Kidney (tissue), 14 donors: ENCODE results near the gene ZNF362. TPM values are rescaled to one million over a fixed set of nuclear protein-coding genes. Genes with fewer than 3 reads are reported as not detected.

ENCODE experiments used
- DNase-seq, 5 donors: peaks; one replicate each; pipeline ENCODE4 v3.0.0-alpha.2; 2013 to 2020
- FAIRE-seq: peaks from 2 replicates; lab custom pipeline; 2012; peaks lifted over from hg19 to GRCh38; lab: Jason Lieb, UNC
- H3K27ac ChIP-seq, 2 donors: one replicate each; pipeline ENCODE4 v1.7.0; 2013; ENCODE audit warnings: low read depth in 2 of 2, low read length in 2 of 2, inconsistent platforms in 1 of 2
- H3K27me3 ChIP-seq: one replicate; pipeline ENCODE4 v1.7.1; 2013; ENCODE audit warnings: low read length, inconsistent platforms; ENCODE audit not compliant: control insufficient read depth, insufficient read depth
- H3K36me3 ChIP-seq, 3 donors: one replicate each; pipeline versions ENCODE4 v1.7.0 to v1.7.1; 2013; ENCODE audit warnings: low read length in 3 of 3, control low read depth in 1 of 3, inconsistent platforms in 1 of 3; ENCODE audit not compliant: insufficient read depth in 3 of 3, control insufficient read depth in 2 of 3
- H3K4me1 ChIP-seq, 3 donors: one replicate each; pipeline versions ENCODE4 v1.7.0 to v1.7.1; 2013; ENCODE audit warnings: low read length in 3 of 3, inconsistent platforms in 1 of 3, low read depth in 1 of 3; ENCODE audit not compliant: control insufficient read depth in 2 of 3, insufficient read depth in 2 of 3
- H3K4me3 ChIP-seq, 3 donors: one replicate each; pipeline versions ENCODE4 v1.7.0 to v1.8.1; 2013; ENCODE audit warnings: low read length in 3 of 3, control low read depth in 1 of 3, inconsistent platforms in 1 of 3
- H3K9ac ChIP-seq, 3 donors: one replicate each; pipeline versions ENCODE4 v1.7.0 to v1.7.1; 2013; ENCODE audit warnings: low read length in 3 of 3, control low read depth in 1 of 3, inconsistent platforms in 1 of 3
- H3K9me3 ChIP-seq, 3 donors: one replicate each; pipeline versions ENCODE4 v1.7.0 to v1.7.1; 2013; ENCODE audit warnings: low read length in 3 of 3, control low read depth in 1 of 3, inconsistent platforms in 1 of 3; ENCODE audit not compliant: control insufficient read depth in 2 of 3, insufficient read depth in 1 of 3
- intact Hi-C: fragments of 100-400 bp; cut with DNase I; formaldehyde crosslinking; loops from one replicate; pipeline ENCODE4 v1.11.1; 2022
- microRNA-seq: library from miRNA; unstranded; fragments of <30 nt; microRNA quantifications from one replicate; pipeline ENCODE4 v1.2.0, GENCODE V29; 2020
- polyA plus RNA-seq: library from polyadenylated mRNA; stranded (reverse); fragments of 350-450 nt; fragmentation: Illumina TruSeq; extraction: RNeasy Lipid Tissue Mini Kit (QIAGEN cat#74804); gene quantifications from one replicate; pipeline ENCODE4 v1.2.3, GENCODE V29; 2014; ENCODE audit warnings: low read depth, low replicate concordance; ENCODE audit not compliant: insufficient read depth
- total RNA-seq: library from RNA; stranded (reverse); fragmentation: NEBNext Ultra II Directional; extraction: Animal tissue kit (Norgen Biotek cat#: 25700); gene quantifications from one replicate; pipeline ENCODE4 v1.2.1, GENCODE V29; 2021
- TF ChIP-seq, protein P1 (sequence below): IDR thresholded peaks from 3 replicates; pipeline ENCODE4 v1.5.1; 2012; ENCODE audit warnings: mild to moderate bottlenecking, moderate library complexity, borderline replicate concordance; ENCODE audit not compliant: insufficient read depth; ENCODE audit errors: extremely low read depth
- donor health status: control.
- donor health status: control.
- donor health status: control.
- donor health status: control.
- donor health status: control.
- donor health status: DM: yes; HTN: yes; CAD: no.
- donor health status: Normal renal cell carcinoma (clear cell type).

The ZNF362 gene
- total and polyA plus RNA-seq, 2 donors from 2014 or later, result 17.4 to 36.9 TPM

DNA sequence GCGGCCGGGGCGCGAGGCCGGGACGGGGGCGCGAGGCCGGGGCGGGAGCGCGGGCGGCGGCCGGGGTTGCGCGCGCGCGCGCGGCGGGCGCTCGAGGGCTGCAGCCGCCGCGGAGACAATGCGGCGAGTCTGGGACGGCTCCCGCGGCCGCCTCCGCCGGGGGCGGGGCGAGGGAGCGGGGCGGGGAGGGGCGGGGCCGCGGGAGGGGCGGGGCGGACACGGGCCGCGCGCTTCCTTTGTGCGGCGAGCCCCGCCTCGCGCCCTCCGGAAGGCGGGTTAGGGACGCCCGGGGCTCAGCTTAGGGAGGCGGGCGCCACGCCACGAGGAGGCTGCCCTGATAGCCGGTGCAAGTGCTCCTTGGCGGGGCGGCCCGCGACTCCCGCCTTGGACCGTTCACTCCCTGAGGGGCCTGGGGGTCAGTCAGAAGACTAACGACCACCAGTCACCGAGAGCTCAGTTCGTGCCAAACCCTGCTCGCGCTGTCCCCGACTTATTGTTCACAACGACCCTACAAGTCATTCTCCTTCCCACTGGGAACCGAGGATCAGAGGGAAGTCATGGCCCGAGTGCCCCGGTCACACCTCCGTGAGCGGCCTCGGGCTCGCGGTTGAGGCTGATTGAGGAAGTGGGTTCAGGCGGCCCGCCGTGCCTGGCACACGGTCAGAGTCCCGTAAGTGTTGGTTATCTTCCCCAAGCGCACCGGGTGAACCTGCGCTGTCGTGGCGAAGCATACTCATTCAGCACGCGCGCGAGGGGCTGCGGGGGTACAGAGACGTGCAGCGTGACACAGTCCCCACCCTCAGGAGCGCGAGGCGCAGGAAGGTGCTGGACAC is 93.7 kb downstream of the ZNF362 start:
- H3K9ac ChIP-seq, result peak overlapping the region; percentile 41 to 82 (median 64)
- DNase-seq, result peak; percentile 89 to 97 (median 94)
- H3K4me1 ChIP-seq, result peaks cover 8 to 29% (median 19%) of the 10 kb centered on the region in 3 donors
- intact Hi-C loops, result no loop called here
- H3K4me3 ChIP-seq, result peak overlapping the region; percentile 78 to 84 (median 78)
- FAIRE-seq, result no peak
- H3K27me3 ChIP-seq, result no peaks in the 10 kb centered on the region
- H3K36me3 ChIP-seq, result peaks cover 0 to 3% (median 0%) of the 10 kb centered on the region in 3 donors
- no peaks in the 10 kb centered on the region for H3K9me3 ChIP-seq
- TF ChIP-seq, protein P1, sequence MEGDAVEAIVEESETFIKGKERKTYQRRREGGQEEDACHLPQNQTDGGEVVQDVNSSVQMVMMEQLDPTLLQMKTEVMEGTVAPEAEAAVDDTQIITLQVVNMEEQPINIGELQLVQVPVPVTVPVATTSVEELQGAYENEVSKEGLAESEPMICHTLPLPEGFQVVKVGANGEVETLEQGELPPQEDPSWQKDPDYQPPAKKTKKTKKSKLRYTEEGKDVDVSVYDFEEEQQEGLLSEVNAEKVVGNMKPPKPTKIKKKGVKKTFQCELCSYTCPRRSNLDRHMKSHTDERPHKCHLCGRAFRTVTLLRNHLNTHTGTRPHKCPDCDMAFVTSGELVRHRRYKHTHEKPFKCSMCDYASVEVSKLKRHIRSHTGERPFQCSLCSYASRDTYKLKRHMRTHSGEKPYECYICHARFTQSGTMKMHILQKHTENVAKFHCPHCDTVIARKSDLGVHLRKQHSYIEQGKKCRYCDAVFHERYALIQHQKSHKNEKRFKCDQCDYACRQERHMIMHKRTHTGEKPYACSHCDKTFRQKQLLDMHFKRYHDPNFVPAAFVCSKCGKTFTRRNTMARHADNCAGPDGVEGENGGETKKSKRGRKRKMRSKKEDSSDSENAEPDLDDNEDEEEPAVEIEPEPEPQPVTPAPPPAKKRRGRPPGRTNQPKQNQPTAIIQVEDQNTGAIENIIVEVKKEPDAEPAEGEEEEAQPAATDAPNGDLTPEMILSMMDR, result peak; percentile 1
- H3K27ac ChIP-seq, result peak overlapping the region; percentile 95

Small RNAs within 50 kb of the gene (microRNA-seq; reads per million reads assigned to microRNA genes)
- 43.0 reads per million, percentile 41 among the genes with 10 or more reads in this experiment for gene MIR3605

Other genes starting within 250 kb of the ZNF362 start
- gene AK2, start 219.6 kb upstream of the ZNF362 start, total RNA-seq, result 172 TPM
- 334 TPM for gene AK2, start 219.6 kb upstream of the ZNF362 start, polyA plus RNA-seq
- 4.9 TPM for gene AZIN2, start 175.3 kb upstream of the ZNF362 start, total RNA-seq
- gene AZIN2, start 175.3 kb upstream of the ZNF362 start, polyA plus RNA-seq, result 7.5 TPM
- gene TRIM62, start 74.4 kb upstream of the ZNF362 start, total RNA-seq, result 6.2 TPM
- gene TRIM62, start 74.4 kb upstream of the ZNF362 start, polyA plus RNA-seq, result 3.2 TPM
- gene A3GALT2, start 64.6 kb downstream of the ZNF362 start, total RNA-seq, result not detected
- not detected for gene A3GALT2, start 64.6 kb downstream of the ZNF362 start, polyA plus RNA-seq
- gene PHC2, start 174.6 kb downstream of the ZNF362 start, total RNA-seq, result 149 TPM
- 118 TPM for gene PHC2, start 174.6 kb downstream of the ZNF362 start, polyA plus RNA-seq
- gene ZSCAN20, start 216.2 kb downstream of the ZNF362 start, total RNA-seq, result 6.3 TPM
- 0.99 TPM for gene ZSCAN20, start 216.2 kb downstream of the ZNF362 start, polyA plus RNA-seq